Neural cell (in vitro differentiated cells): Measurements from ENCODE around the gene EYA2. TPM values are rescaled to one million over a fixed set of nuclear protein-coding genes. Genes with fewer than 3 reads are reported as not detected.
"Not testable (repeated sequence)": the region's sequence is repeated elsewhere in the genome, so short reads cannot be mapped to it uniquely, and the experiment has no call there.

Experiments used
- H2AFZ ChIP-seq: fragments of 200-600, 300-800 bp; sonication (generic), shearing (Covaris generic); 2 replicates; pipeline ENCODE4 v1.6.0; 2014; ENCODE audit warnings: low read depth, mild to moderate bottlenecking, antibody characterized with exemption, low read length, moderate library complexity
- H3F3A ChIP-seq: fragments of 200-600 bp; shearing (Covaris generic); 2 replicates; pipeline ENCODE4 v1.6.1; 2016; ENCODE audit warnings: mild to moderate bottlenecking, moderate library complexity, mixed read lengths, antibody characterized with exemption, low read length; ENCODE audit not compliant: insufficient read depth, poor library complexity, severe bottlenecking
- H3K27ac ChIP-seq: fragments of 200-600, 300-800 bp; sonication (generic), shearing (Covaris generic); 2 replicates; pipeline ENCODE4 v1.5.1; 2014; ENCODE audit warnings: mild to moderate bottlenecking, low read length, moderate library complexity
- H3K27me3 ChIP-seq: fragments of 300-800, 200-600 bp; sonication (generic), shearing (Covaris generic); 2 replicates; pipeline ENCODE4 v1.6.0; 2014; ENCODE audit warnings: mild to moderate bottlenecking, low read depth, low read length, moderate library complexity; ENCODE audit not compliant: insufficient read depth
- H3K36me3 ChIP-seq: fragments of 300-800, 200-600 bp; sonication (generic), shearing (Covaris generic); 2 replicates; pipeline ENCODE4 v1.5.1; 2014; ENCODE audit warnings: mild to moderate bottlenecking, antibody characterized with exemption, low read length, moderate library complexity; ENCODE audit not compliant: insufficient read depth
- H3K4me2 ChIP-seq: fragments of 300-800, 200-600 bp; sonication (generic), shearing (Covaris generic); 2 replicates; pipeline ENCODE4 v1.6.0; 2014; ENCODE audit warnings: mild to moderate bottlenecking, low read length
- H3K4me3 ChIP-seq: fragments of 300-800, 200-600 bp; sonication (generic), shearing (Covaris generic); 2 replicates; pipeline ENCODE4 v1.5.1; 2014; ENCODE audit warnings: mild to moderate bottlenecking, low read length, moderate library complexity
- H3K79me2 ChIP-seq: fragments of 200-600 bp; shearing (Covaris generic); replicated peaks from 2 replicates; pipeline ENCODE4 v1.6.0; 2014; ENCODE audit warnings: mild to moderate bottlenecking, low read length, moderate library complexity; ENCODE audit not compliant: insufficient read depth
- H3K9ac ChIP-seq: fragments of 300-800, 200-600 bp; sonication (generic), shearing (Covaris generic); 2 replicates; pipeline ENCODE4 v1.6.1; 2016; ENCODE audit warnings: mild to moderate bottlenecking, low read length, mixed read lengths
- H3K9me2 ChIP-seq: fragments of 200-600 bp; shearing (Covaris generic); 2 replicates; pipeline ENCODE4 v1.6.1; 2016; ENCODE audit warnings: mild to moderate bottlenecking, low read length, mixed read lengths; ENCODE audit not compliant: insufficient read depth
- H3K9me3 ChIP-seq: fragments of 200-600, 300-800 bp; sonication (generic), shearing (Covaris generic); 2 replicates; pipeline ENCODE4 v1.6.1; 2016; ENCODE audit warnings: mild to moderate bottlenecking, mixed run types, low read length, moderate library complexity, mixed read lengths
- H4K20me1 ChIP-seq: fragments of 200-600 bp; shearing (Covaris generic); 2 replicates; pipeline ENCODE4 v1.6.1; 2016; ENCODE audit warnings: mild to moderate bottlenecking, mixed run types; ENCODE audit not compliant: insufficient read depth
- CTCF ChIP-seq: fragments of 450-650 bp; IDR thresholded peaks from 2 replicates; pipeline ENCODE4 v1.5.1; 2014; ENCODE audit warnings: antibody characterized with exemption, mild to moderate bottlenecking, moderate library complexity; ENCODE audit not compliant: poor library complexity, severe bottlenecking
- EP300 ChIP-seq: fragments of 450-650 bp; conservative IDR thresholded peaks from 2 replicates; pipeline ENCODE4 v1.6.1; 2014; ENCODE audit warnings: antibody characterized with exemption, mild to moderate bottlenecking, moderate library complexity; ENCODE audit not compliant: poor library complexity, severe bottlenecking
- MXI1 ChIP-seq: fragments of 450-650 bp; conservative IDR thresholded peaks from 2 replicates; pipeline ENCODE4 v1.6.1; 2014; ENCODE audit warnings: antibody characterized with exemption, mild to moderate bottlenecking; ENCODE audit not compliant: poor library complexity, severe bottlenecking
- SMC3 ChIP-seq: fragments of 450-650 bp; conservative IDR thresholded peaks from 2 replicates; pipeline ENCODE4 v1.6.1; 2014; ENCODE audit warnings: antibody characterized with exemption, mild to moderate bottlenecking, moderate library complexity; ENCODE audit not compliant: poor library complexity
- TAF1 ChIP-seq: IDR thresholded peaks from 2 replicates; pipeline ENCODE4 v1.6.1; 2012; ENCODE audit warnings: low read depth
- polyA plus RNA-seq: library from polyadenylated mRNA; depleted of rRNA; stranded (reverse); fragments of >200 nt; gene quantifications from 2 replicates; pipeline ENCODE4 v1.2.3, GENCODE V29; 2014
- TF ChIP-seq, protein P1 (sequence below): IDR thresholded peaks from 2 replicates; pipeline ENCODE4 v1.6.1; 2012; ENCODE audit warnings: borderline replicate concordance

EYA2 gene
- polyA plus RNA-seq, 1 donor from 2014 or later, result 0.88 TPM

DNA sequence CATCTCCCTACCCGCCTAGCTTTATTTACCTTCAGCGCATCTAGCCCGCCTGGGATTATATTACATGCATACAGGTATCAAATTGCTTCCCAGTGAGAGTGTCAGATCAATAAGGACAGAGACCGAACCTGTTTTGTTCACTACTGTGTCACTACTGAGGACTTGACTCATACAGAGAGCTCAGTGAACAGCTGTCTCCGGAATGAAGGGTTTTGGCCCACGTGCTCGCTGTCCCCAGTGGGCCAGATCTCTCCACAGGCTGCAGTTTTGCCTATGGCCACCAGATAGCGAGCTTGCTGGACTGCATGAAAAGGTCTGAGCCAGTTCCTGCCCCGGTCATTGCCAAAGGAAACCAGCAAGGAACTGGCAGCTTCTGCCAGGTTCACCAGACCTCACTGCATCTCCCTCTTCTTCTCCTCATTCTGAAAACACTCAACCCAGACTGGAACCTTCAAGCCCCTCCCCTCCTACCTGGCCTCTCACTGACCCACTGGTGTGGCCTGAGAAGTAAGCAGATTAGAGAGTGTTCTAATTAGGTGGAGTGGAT, 311.0 kb downstream of the EYA2 start:
- TF ChIP-seq, protein P1, sequence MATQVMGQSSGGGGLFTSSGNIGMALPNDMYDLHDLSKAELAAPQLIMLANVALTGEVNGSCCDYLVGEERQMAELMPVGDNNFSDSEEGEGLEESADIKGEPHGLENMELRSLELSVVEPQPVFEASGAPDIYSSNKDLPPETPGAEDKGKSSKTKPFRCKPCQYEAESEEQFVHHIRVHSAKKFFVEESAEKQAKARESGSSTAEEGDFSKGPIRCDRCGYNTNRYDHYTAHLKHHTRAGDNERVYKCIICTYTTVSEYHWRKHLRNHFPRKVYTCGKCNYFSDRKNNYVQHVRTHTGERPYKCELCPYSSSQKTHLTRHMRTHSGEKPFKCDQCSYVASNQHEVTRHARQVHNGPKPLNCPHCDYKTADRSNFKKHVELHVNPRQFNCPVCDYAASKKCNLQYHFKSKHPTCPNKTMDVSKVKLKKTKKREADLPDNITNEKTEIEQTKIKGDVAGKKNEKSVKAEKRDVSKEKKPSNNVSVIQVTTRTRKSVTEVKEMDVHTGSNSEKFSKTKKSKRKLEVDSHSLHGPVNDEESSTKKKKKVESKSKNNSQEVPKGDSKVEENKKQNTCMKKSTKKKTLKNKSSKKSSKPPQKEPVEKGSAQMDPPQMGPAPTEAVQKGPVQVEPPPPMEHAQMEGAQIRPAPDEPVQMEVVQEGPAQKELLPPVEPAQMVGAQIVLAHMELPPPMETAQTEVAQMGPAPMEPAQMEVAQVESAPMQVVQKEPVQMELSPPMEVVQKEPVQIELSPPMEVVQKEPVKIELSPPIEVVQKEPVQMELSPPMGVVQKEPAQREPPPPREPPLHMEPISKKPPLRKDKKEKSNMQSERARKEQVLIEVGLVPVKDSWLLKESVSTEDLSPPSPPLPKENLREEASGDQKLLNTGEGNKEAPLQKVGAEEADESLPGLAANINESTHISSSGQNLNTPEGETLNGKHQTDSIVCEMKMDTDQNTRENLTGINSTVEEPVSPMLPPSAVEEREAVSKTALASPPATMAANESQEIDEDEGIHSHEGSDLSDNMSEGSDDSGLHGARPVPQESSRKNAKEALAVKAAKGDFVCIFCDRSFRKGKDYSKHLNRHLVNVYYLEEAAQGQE, result no peak
- Histone ChIP-seq H4K20me1 (no peaks in the 10 kb centered on the region), H3K79me2 (no peaks in the 10 kb centered on the region), H3K27ac (no peak overlapping the region), H3K9ac (no peak overlapping the region), H3F3A (no peaks in the 10 kb centered on the region), H3K9me3 (no peaks in the 10 kb centered on the region), H3K9me2 (no peaks in the 10 kb centered on the region), H2AFZ (no peak overlapping the region), H3K36me3 (peaks cover 6% of the 10 kb centered on the region), H3K4me2 (no peak overlapping the region), H3K4me3 (no peak overlapping the region), H3K27me3 (no peaks in the 10 kb centered on the region)

GRCh38 chr20:47206552-47206951, 311.9 kb downstream of the EYA2 start:
- not testable (repeated sequence) for H3K9me2 ChIP-seq, H4K20me1 ChIP-seq, H3K4me2 ChIP-seq, H3K9me3 ChIP-seq, H3K4me3 ChIP-seq, H3K79me2 ChIP-seq, H3K9ac ChIP-seq, H3F3A ChIP-seq, H3K27ac ChIP-seq, H2AFZ ChIP-seq, H3K36me3 ChIP-seq, H3K27me3 ChIP-seq

- Histone ChIP-seq H2AFZ (no peak overlapping the region), H3K27ac (no peak overlapping the region), H3K9ac (no peak overlapping the region), H3K4me2 (no peak overlapping the region), H4K20me1 (no peaks in the 10 kb centered on the region), H3F3A (no peaks in the 10 kb centered on the region), H3K9me2 (no peaks in the 10 kb centered on the region), H3K9me3 (no peaks in the 10 kb centered on the region), H3K4me3 (no peak overlapping the region), H3K27me3 (no peaks in the 10 kb centered on the region), H3K79me2 (no peaks in the 10 kb centered on the region), H3K36me3 (peaks cover 8% of the 10 kb centered on the region)
- TF ChIP-seq CTCF (no peak), MXI1 (no peak), SMC3 (no peak), EP300 (no peak), TAF1 (no peak)
Observed at GRCh38 chr20:47206962-47207641, 312.5 kb downstream of the EYA2 start.
